SK-N-SH treated with all-trans-retinoic acid at 6 μM for 48 hours (cell line): Measurements from ENCODE around the gene PRKCSH.

Source experiments
- ATAC-seq: fragments of 200-7000 bp; cut with Tn5 transposase; 3 replicates; pipeline ENCODE4 v1.9.1; 2020; ENCODE audit warnings: mild to moderate bottlenecking, moderate library complexity
- ARNTL ChIP-seq: fragments of 450-650 bp; formaldehyde crosslinking; IDR thresholded peaks from 2 replicates; pipeline ENCODE4 v1.5.0; 2020; ENCODE audit warnings: low read depth, mild to moderate bottlenecking, moderate library complexity, borderline replicate concordance
- BACH2 ChIP-seq: fragments of 250-450 bp; sonication (Bioruptor Pico); IDR thresholded peaks from 2 replicates; pipeline ENCODE4 v1.9.0; 2021; ENCODE audit warnings: mild to moderate bottlenecking, borderline replicate concordance
- CREB5 ChIP-seq: fragments of 250-450 bp; sonication (Bioruptor Pico); IDR thresholded peaks from 2 replicates; pipeline ENCODE4 v1.5.1; 2020; ENCODE audit warnings: low read depth, mild to moderate bottlenecking, moderate library complexity
- CSDC2 ChIP-seq: fragments of 250-450 bp; sonication (Bioruptor Pico); IDR thresholded peaks from 2 replicates; pipeline ENCODE4 v1.5.0; 2020; ENCODE audit warnings: mild to moderate bottlenecking, moderate library complexity
- CSRNP3 ChIP-seq: fragments of 250-450 bp; sonication (Bioruptor Pico); IDR thresholded peaks from 2 replicates; pipeline ENCODE4 v1.5.1; 2021; ENCODE audit warnings: mild to moderate bottlenecking, moderate library complexity
- ESRRG ChIP-seq: fragments of 250-450 bp; sonication (Bioruptor Pico); IDR thresholded peaks from 2 replicates; pipeline ENCODE4 v1.6.1; 2021; ENCODE audit warnings: mild to moderate bottlenecking
- OSR1 ChIP-seq: fragments of 250-450 bp; sonication (Bioruptor Pico); IDR thresholded peaks from 2 replicates; pipeline ENCODE4 v1.8.0; 2022; ENCODE audit warnings: moderate library complexity, mild to moderate bottlenecking, inconsistent platforms
- PATZ1 ChIP-seq: fragments of 250-450 bp; sonication (Bioruptor Pico); IDR thresholded peaks from 2 replicates; pipeline ENCODE4 v1.8.0; 2020; ENCODE audit warnings: mild to moderate bottlenecking, moderate library complexity, borderline replicate concordance
- POU6F1 ChIP-seq: fragments of 250-450 bp; sonication (Bioruptor Pico); IDR thresholded peaks from 2 replicates; pipeline ENCODE4 v1.8.0; 2021; ENCODE audit warnings: low read depth, mild to moderate bottlenecking, moderate library complexity, borderline replicate concordance
- PPARA ChIP-seq: fragments of 250-450 bp; sonication (Bioruptor Pico); IDR thresholded peaks from 2 replicates; pipeline ENCODE4 v1.5.0; 2020; ENCODE audit warnings: mild to moderate bottlenecking, borderline replicate concordance
- RARB ChIP-seq: fragments of 250-450 bp; sonication (Bioruptor Pico); IDR thresholded peaks from 2 replicates; pipeline ENCODE4 v1.8.0; 2021; ENCODE audit warnings: mild to moderate bottlenecking, moderate library complexity
- SNAI2 ChIP-seq: fragments of 250-450 bp; sonication (Bioruptor Pico); IDR thresholded peaks from 2 replicates; pipeline ENCODE4 v1.5.0; 2020; ENCODE audit warnings: mild to moderate bottlenecking, moderate library complexity
- TCF4 ChIP-seq: fragments of 250-450 bp; sonication (Bioruptor Pico); IDR thresholded peaks from 2 replicates; pipeline ENCODE4 v1.8.0; 2021; ENCODE audit warnings: mild to moderate bottlenecking, moderate library complexity, borderline replicate concordance
- TOX ChIP-seq: fragments of 250-450 bp; sonication (Bioruptor Pico); IDR thresholded peaks from 2 replicates; pipeline ENCODE4 v1.8.0; 2021; ENCODE audit warnings: mild to moderate bottlenecking, moderate library complexity, borderline replicate concordance
- TSHZ2 ChIP-seq: fragments of 250-450 bp; sonication (Bioruptor Pico); IDR thresholded peaks from 2 replicates; pipeline ENCODE4 v1.5.0; 2020; ENCODE audit warnings: mild to moderate bottlenecking, moderate library complexity
- ZC3H10 ChIP-seq: fragments of 250-450 bp; sonication (Bioruptor Pico); IDR thresholded peaks from 2 replicates; pipeline ENCODE4 v1.5.1; 2021; ENCODE audit warnings: mild to moderate bottlenecking, moderate library complexity
- ZFP3 ChIP-seq: fragments of 250-450 bp; sonication (Bioruptor Pico); IDR thresholded peaks from 2 replicates; pipeline ENCODE4 v1.5.0; 2020; ENCODE audit warnings: mild to moderate bottlenecking, moderate library complexity
- ZFP30 ChIP-seq: fragments of 450-650 bp; formaldehyde crosslinking; IDR thresholded peaks from 2 replicates; pipeline ENCODE4 v1.5.0; 2022; ENCODE audit warnings: mild to moderate bottlenecking, moderate library complexity
- ZNF70 ChIP-seq: fragments of 450-650 bp; formaldehyde crosslinking; IDR thresholded peaks from 2 replicates; pipeline ENCODE4 v1.5.0; 2020; ENCODE audit warnings: mild to moderate bottlenecking, moderate library complexity
- ZNF8 ChIP-seq: fragments of 450-650 bp; formaldehyde crosslinking; IDR thresholded peaks from 2 replicates; pipeline ENCODE4 v1.5.0; 2020; ENCODE audit warnings: mild to moderate bottlenecking, moderate library complexity

PRKCSH gene

GRCh38 chr19:11478167-11479089 lies 43.0 kb downstream of the PRKCSH start:
- no peak for TF ChIP-seq ZFP3 (CRISPR knock-in tag)
- TF ChIP-seq RARB (CRISPR knock-in tag): no peak
- TF ChIP-seq ZNF8 (CRISPR knock-in tag): no peak
- no peak for ATAC-seq

- ATAC-seq: no peak
- TF ChIP-seq ZC3H10 (CRISPR knock-in tag) (no peak), CSRNP3 (no peak), TSHZ2 (CRISPR knock-in tag) (no peak), CSDC2 (CRISPR knock-in tag) (no peak), SNAI2 (no peak), ZNF70 (CRISPR knock-in tag) (no peak), TCF4 (CRISPR knock-in tag) (no peak), ESRRG (CRISPR knock-in tag) (no peak), PPARA (no peak), CREB5 (CRISPR knock-in tag) (no peak), ZFP3 (CRISPR knock-in tag) (no peak), POU6F1 (no peak), ARNTL (CRISPR knock-in tag) (no peak), OSR1 (CRISPR knock-in tag) (no peak), TOX (no peak)
Observed at GRCh38 chr19:11479090-11479897, 43.9 kb downstream of the PRKCSH start.

GRCh38 chr19:11479898-11480714 lies 44.7 kb downstream of the PRKCSH start:
- no peak for ATAC-seq
- no peak for TF ChIP-seq CSDC2 (CRISPR knock-in tag)
- TF ChIP-seq ZC3H10 (CRISPR knock-in tag): no peak
- TF ChIP-seq TCF4 (CRISPR knock-in tag): no peak
- no peak for TF ChIP-seq SNAI2
- no peak for TF ChIP-seq ZNF70 (CRISPR knock-in tag)
- no peak for TF ChIP-seq PATZ1 (CRISPR knock-in tag)
- TF ChIP-seq TOX: no peak
- no peak for TF ChIP-seq ZFP30 (CRISPR knock-in tag)
- TF ChIP-seq ZNF8 (CRISPR knock-in tag): no peak
- no peak for TF ChIP-seq ARNTL (CRISPR knock-in tag)
- TF ChIP-seq BACH2 (CRISPR knock-in tag): no peak
- no peak for TF ChIP-seq CREB5 (CRISPR knock-in tag)
- no peak for TF ChIP-seq ZFP3 (CRISPR knock-in tag)
- no peak for TF ChIP-seq OSR1 (CRISPR knock-in tag)
- no peak for TF ChIP-seq CSRNP3
